ENCODE data around the gene EPHB1. TPM values are rescaled to one million over a fixed set of nuclear protein-coding genes. Genes with fewer than 3 reads are reported as not detected.
"Not testable (repeated sequence)": the region's sequence is repeated elsewhere in the genome, so short reads cannot be mapped to it uniquely, and the experiment has no call there.

The EPHB1 gene
- total RNA-seq, 1 donor from 2014 or later, result 3.8 TPM

GRCh38 chr3:135033737-135034136 lies 238.7 kb downstream of the EPHB1 start:
- H3K9me3 Mint-ChIP-seq, result no peaks in the 10 kb centered on the region
- DNase-seq, result no peak
- H3K27me3 Mint-ChIP-seq, result peaks cover 18% of the 10 kb centered on the region
- H3K4me3 Mint-ChIP-seq, result no peak overlapping the region
- no peaks in the 10 kb centered on the region for H3K4me1 Mint-ChIP-seq
- intact Hi-C loops (cut with micrococcal nuclease), result no loop called here
- no peak for TF ChIP-seq CTCF (IDR thresholded peaks at IDR 0.05)
- H3K27ac Mint-ChIP-seq, result no peak overlapping the region
- ATAC-seq (ENCODE audit: low read depth), result no peak
- CTCF ChIA-PET, result no interaction called here
- POLR2A ChIA-PET, result no interaction called here
- no peaks in the 10 kb centered on the region for H3K36me3 Mint-ChIP-seq (ENCODE audit: low read depth)

GRCh38 chr3:135034291-135034768 lies 239.3 kb downstream of the EPHB1 start:
- no peaks in the 10 kb centered on the region for H3K9me3 Mint-ChIP-seq
- no peaks in the 10 kb centered on the region for H3K4me1 Mint-ChIP-seq
- no peak for TF ChIP-seq CTCF (IDR thresholded peaks at IDR 0.05)
- no peak overlapping the region for H3K4me3 Mint-ChIP-seq
- no peak overlapping the region for H3K27ac Mint-ChIP-seq
- no peak for DNase-seq
- intact Hi-C loops (cut with micrococcal nuclease), result no loop called here
- CTCF ChIA-PET, result no interaction called here
- no peaks in the 10 kb centered on the region for H3K36me3 Mint-ChIP-seq (ENCODE audit: low read depth)
- POLR2A ChIA-PET, result no interaction called here
- peaks cover 18% of the 10 kb centered on the region for H3K27me3 Mint-ChIP-seq
- no peak for ATAC-seq (ENCODE audit: low read depth)

GRCh38 chr3:135034891-135035440 lies 239.9 kb downstream of the EPHB1 start:
- Mint-ChIP-seq H3K4me3 (no peak overlapping the region), H3K4me1 (no peaks in the 10 kb centered on the region), H3K36me3 (ENCODE audit: low read depth) (no peaks in the 10 kb centered on the region), H3K27ac (no peak overlapping the region), H3K9me3 (no peaks in the 10 kb centered on the region), H3K27me3 (peaks cover 18% of the 10 kb centered on the region)
- DNase-seq, result no peak
- intact Hi-C loops (cut with micrococcal nuclease), result no loop called here
- POLR2A ChIA-PET, result no interaction called here
- no peak for ATAC-seq (ENCODE audit: low read depth)
- TF ChIP-seq CTCF (IDR thresholded peaks at IDR 0.05), result no peak
- CTCF ChIA-PET, result no interaction called here

GRCh38 chr3:135038186-135038585 lies 243.1 kb downstream of the EPHB1 start:
- ChIA-PET CTCF (no interaction called here), POLR2A (no interaction called here)
- Mint-ChIP-seq H3K27ac (no peak overlapping the region), H3K27me3 (peaks cover 3% of the 10 kb centered on the region), H3K36me3 (ENCODE audit: low read depth) (no peaks in the 10 kb centered on the region), H3K4me3 (no peak overlapping the region), H3K9me3 (no peaks in the 10 kb centered on the region), H3K4me1 (no peaks in the 10 kb centered on the region)
- intact Hi-C loops (cut with micrococcal nuclease), result no loop called here
- no peak for TF ChIP-seq CTCF (IDR thresholded peaks at IDR 0.05)
- ATAC-seq (ENCODE audit: low read depth) (no peak), DNase-seq (no peak)

GRCh38 chr3:135039536-135039935 lies 244.5 kb downstream of the EPHB1 start:
- CTCF ChIA-PET; ATAC-seq (ENCODE audit: low read depth); H3K27ac Mint-ChIP-seq; H3K4me1 Mint-ChIP-seq; DNase-seq; H3K27me3 Mint-ChIP-seq; H3K36me3 Mint-ChIP-seq (ENCODE audit: low read depth); H3K4me3 Mint-ChIP-seq; POLR2A ChIA-PET; H3K9me3 Mint-ChIP-seq; intact Hi-C loops (cut with micrococcal nuclease): not testable (repeated sequence)
